ENCODE results near the gene ZNF581. TPM values are rescaled to one million over a fixed set of nuclear protein-coding genes. Genes with fewer than 3 reads are reported as not detected.
A peak's percentile ranks its signal among the peaks of the same experiment; 100 is the strongest.

ZNF581 gene
- total RNA-seq, 1 experiment from 2014 or later: 46.2 TPM

DNA sequence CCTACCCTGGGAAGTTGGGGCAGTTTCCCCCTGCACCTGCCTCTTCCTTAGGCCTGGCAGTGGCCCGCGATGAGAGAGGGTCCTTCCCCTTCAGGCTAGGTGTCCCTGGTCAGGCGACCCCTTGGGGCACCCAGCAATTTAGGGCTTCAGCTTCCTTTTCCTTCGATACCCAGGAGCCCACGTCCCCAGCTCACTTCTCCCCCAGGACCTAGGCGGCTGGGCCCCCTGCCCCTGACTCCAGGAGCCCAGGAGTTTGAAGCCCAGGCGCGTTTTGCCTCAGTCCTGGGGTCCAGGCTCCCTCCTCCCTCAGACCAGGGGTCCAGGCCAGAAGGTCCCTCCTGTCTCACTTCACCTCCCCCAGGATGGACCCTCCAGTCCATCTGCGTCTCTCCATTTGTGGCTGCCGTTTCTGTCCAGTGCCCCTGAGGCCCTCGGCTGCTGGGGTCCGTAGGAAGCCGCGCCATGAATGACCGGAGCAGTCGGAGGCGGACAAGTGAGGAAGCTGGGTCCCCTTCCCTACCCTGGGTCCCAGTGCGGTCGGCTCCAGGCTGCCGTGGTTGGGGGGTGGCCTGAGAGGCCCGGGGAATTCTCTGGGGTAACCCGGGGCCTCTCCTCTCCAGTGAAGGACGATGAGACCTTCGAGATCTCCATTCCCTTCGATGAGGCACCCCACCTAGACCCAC is 5.3 kb downstream of the ZNF581 start:
- CTCF ChIA-PET: no interaction called here
- intact Hi-C loops (cut with micrococcal nuclease; ENCODE audit: unreplicated experiment): no loop called here
- H3K4me3 ChIP-seq (ENCODE audit: low read depth, low read length): peak overlapping the region; percentile 93
- H3K27me3 ChIP-seq (replicated peaks; ENCODE audit: control insufficient read depth, insufficient read depth, low read length): no peaks in the 10 kb centered on the region
- Mint-ChIP-seq H3K9me3 (ENCODE audit: unreplicated experiment) (no peaks in the 10 kb centered on the region), H3K27ac (ENCODE audit: unreplicated experiment) (peak overlapping the region; percentile 78), H3K36me3 (ENCODE audit: insufficient read depth, unreplicated experiment) (peaks cover 75% of the 10 kb centered on the region), H3K4me1 (ENCODE audit: low read depth, unreplicated experiment) (peaks cover 9% of the 10 kb centered on the region), H3K4me3 (ENCODE audit: unreplicated experiment) (peak overlapping the region; percentile 82), H3K27me3 (ENCODE audit: insufficient read depth, unreplicated experiment) (no peaks in the 10 kb centered on the region)
- H3K4me1 ChIP-seq: peaks cover 3% of the 10 kb centered on the region; the same call in 1 of the 2 replicates
- TF ChIP-seq, protein P1, sequence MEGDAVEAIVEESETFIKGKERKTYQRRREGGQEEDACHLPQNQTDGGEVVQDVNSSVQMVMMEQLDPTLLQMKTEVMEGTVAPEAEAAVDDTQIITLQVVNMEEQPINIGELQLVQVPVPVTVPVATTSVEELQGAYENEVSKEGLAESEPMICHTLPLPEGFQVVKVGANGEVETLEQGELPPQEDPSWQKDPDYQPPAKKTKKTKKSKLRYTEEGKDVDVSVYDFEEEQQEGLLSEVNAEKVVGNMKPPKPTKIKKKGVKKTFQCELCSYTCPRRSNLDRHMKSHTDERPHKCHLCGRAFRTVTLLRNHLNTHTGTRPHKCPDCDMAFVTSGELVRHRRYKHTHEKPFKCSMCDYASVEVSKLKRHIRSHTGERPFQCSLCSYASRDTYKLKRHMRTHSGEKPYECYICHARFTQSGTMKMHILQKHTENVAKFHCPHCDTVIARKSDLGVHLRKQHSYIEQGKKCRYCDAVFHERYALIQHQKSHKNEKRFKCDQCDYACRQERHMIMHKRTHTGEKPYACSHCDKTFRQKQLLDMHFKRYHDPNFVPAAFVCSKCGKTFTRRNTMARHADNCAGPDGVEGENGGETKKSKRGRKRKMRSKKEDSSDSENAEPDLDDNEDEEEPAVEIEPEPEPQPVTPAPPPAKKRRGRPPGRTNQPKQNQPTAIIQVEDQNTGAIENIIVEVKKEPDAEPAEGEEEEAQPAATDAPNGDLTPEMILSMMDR (IDR thresholded peaks at IDR 0.05; ENCODE audit: insufficient read depth in 1 of 2, low read depth in 1 of 2, low read length in 1 of 2, severe bottlenecking in 1 of 2, unreplicated experiment in 1 of 2): no peak
- POLR2A ChIA-PET: no interaction called here
- no TSS peak for BruUV-seq (replicated peaks)
- DNase-seq: no peak
- H3K9me3 ChIP-seq: no peaks in the 10 kb centered on the region
- H3K36me3 ChIP-seq (ENCODE audit: control insufficient read depth, insufficient read depth, low read length): no peaks in the 10 kb centered on the region

DNA sequence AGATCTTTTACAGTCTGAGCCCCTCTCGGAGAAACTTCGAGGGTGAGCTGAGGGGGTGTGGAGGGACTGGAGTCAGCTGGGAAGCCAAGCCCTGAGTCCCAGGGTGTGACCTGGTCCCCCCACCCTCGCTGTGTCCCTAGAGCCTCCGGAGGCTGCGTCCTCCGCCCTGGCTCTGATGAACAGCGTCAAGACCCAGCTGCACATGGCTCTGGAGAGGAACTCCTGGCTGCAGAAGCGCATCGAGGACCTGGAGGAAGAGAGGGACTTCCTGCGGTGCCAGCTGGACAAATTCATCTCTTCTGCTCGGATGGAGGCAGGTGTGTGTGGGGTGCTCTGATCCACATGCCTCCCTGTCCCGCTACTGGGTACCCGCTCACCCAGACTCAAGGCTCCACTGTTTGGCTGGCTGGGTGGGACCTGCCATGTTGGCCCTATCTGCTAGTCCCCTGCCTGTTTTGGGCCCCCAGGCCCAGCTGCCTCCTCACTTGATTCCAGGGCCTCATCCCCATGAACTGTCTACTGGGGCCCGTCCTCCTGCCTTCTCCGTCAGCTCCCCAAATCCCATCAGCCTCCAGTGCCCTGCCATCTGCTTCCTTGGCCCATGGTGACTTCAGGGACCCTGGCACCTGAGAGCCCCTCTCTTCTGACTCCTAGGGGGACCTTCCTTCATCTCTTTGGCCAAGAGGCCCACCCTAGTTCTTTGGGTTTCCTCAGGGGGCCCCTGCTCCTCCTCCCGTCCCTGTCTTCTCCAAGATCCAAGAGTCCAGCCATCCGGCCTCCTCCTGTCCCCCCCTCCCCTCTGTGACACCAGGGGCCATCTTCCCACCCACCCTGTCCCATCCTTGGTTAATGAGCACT is 6.0 kb downstream of the ZNF581 start:
- BruUV-seq (replicated peaks): no TSS peak
- Histone ChIP-seq H3K9me3 (no peaks in the 10 kb centered on the region), H3K36me3 (ENCODE audit: control insufficient read depth, insufficient read depth, low read length) (no peaks in the 10 kb centered on the region), H3K27me3 (replicated peaks; ENCODE audit: control insufficient read depth, insufficient read depth, low read length) (no peaks in the 10 kb centered on the region), H3K4me3 (ENCODE audit: low read depth, low read length) (no peak overlapping the region), H3K4me1 (peaks cover 3% of the 10 kb centered on the region; the same call in 1 of the 2 replicates)
- CTCF ChIA-PET: interaction anchor here (0.6 kb wide), 1 partner anchor 11 kb away, joined by 3 read pairs; no protein-coding TSS in a partner anchor
- H3K27me3 Mint-ChIP-seq (ENCODE audit: insufficient read depth, unreplicated experiment): no peaks in the 10 kb centered on the region
- H3K27ac Mint-ChIP-seq (ENCODE audit: unreplicated experiment): peak overlapping the region; percentile 78
- intact Hi-C loops (cut with micrococcal nuclease; ENCODE audit: unreplicated experiment): loop anchor here (10.0 kb wide), 1 partner anchor 495 kb away; the partner anchor contains the start of gene ZNF444
- no peak for DNase-seq
- H3K9me3 Mint-ChIP-seq (ENCODE audit: unreplicated experiment): no peaks in the 10 kb centered on the region
- H3K4me1 Mint-ChIP-seq (ENCODE audit: low read depth, unreplicated experiment): peaks cover 2% of the 10 kb centered on the region
- POLR2A ChIA-PET: no interaction called here
- TF ChIP-seq, protein P1 (IDR thresholded peaks at IDR 0.05; ENCODE audit: insufficient read depth in 1 of 2, low read depth in 1 of 2, low read length in 1 of 2, severe bottlenecking in 1 of 2, unreplicated experiment in 1 of 2): no peak
- H3K36me3 Mint-ChIP-seq (ENCODE audit: insufficient read depth, unreplicated experiment): peaks cover 75% of the 10 kb centered on the region
- peak overlapping the region; percentile 82 for H3K4me3 Mint-ChIP-seq (ENCODE audit: unreplicated experiment)

DNA sequence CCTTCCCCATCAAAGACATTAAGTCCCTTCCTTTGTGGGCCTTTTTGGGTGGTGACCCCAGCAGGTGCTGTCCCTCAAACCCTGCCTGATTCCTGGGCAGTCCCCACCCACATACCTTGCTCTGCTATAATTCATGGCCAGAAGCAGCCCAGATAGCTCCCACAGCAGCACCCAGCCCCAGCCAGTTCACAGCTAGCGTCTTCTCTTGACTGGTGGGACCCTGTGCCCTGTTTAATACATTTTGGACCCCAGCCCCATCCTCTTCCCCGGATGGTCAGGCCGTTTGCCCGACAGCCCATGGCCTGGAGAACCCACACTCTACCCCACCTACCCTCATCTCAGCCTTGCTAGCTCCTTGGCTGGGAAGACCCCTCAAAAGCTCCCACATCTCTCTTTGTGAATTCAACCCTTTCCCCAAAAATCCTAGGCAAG is 6.7 kb downstream of the ZNF581 start:
- Mint-ChIP-seq H3K27me3 (ENCODE audit: insufficient read depth, unreplicated experiment) (no peaks in the 10 kb centered on the region), H3K4me1 (ENCODE audit: low read depth, unreplicated experiment) (no peaks in the 10 kb centered on the region), H3K4me3 (ENCODE audit: unreplicated experiment) (peak overlapping the region; percentile 82), H3K9me3 (ENCODE audit: unreplicated experiment) (no peaks in the 10 kb centered on the region), H3K36me3 (ENCODE audit: insufficient read depth, unreplicated experiment) (peaks cover 75% of the 10 kb centered on the region), H3K27ac (ENCODE audit: unreplicated experiment) (peak overlapping the region; percentile 48)
- no TSS peak for BruUV-seq (replicated peaks)
- Histone ChIP-seq H3K4me3 (ENCODE audit: low read depth, low read length) (no peak overlapping the region), H3K36me3 (ENCODE audit: control insufficient read depth, insufficient read depth, low read length) (no peaks in the 10 kb centered on the region), H3K27me3 (replicated peaks; ENCODE audit: control insufficient read depth, insufficient read depth, low read length) (no peaks in the 10 kb centered on the region), H3K9me3 (no peaks in the 10 kb centered on the region), H3K4me1 (0 out of 2 replicates have a peak, but pooled peaks cover 3% of the 10 kb centered on the region)
- intact Hi-C loops (cut with micrococcal nuclease; ENCODE audit: unreplicated experiment): loop anchor here (10.0 kb wide), 1 partner anchor 495 kb away; the partner anchor contains the start of gene ZNF444
- TF ChIP-seq, protein P1 (IDR thresholded peaks at IDR 0.05; ENCODE audit: insufficient read depth in 1 of 2, low read depth in 1 of 2, low read length in 1 of 2, severe bottlenecking in 1 of 2, unreplicated experiment in 1 of 2): no peak
- ChIA-PET CTCF (interaction anchor here (0.6 kb wide), 1 partner anchor 12 kb away, joined by 3 read pairs; no protein-coding TSS in a partner anchor), POLR2A (no interaction called here)
- DNase-seq: no peak
